Heart left ventricle (tissue), 16 donors: ENCODE results near the gene HIVEP2. TPM values are rescaled to one million over a fixed set of nuclear protein-coding genes. Genes with fewer than 3 reads are reported as not detected.
A peak's percentile ranks its signal among the peaks of the same experiment; 100 is the strongest.

Experiments
- ATAC-seq, 4 donors: fragments of 200-7000 bp; cut with Tn5 transposase; one replicate each; pipeline ENCODE4 v1.9.1; 2020 to 2022; ENCODE audit warnings: moderate library complexity in 4 of 4, mild to moderate bottlenecking in 3 of 4, moderate number of reproducible peaks in 1 of 4
- DNase-seq, 5 donors: peaks; one replicate each; pipeline ENCODE4 v3.0.0-alpha.2; 2020
- H3K27ac ChIP-seq, 12 donors: fragments of 200-600 bp; sonication (generic) in 4 of 12; one replicate each; pipeline versions ENCODE4 v1.5.0 to v1.8.0; 2016 to 2022; ENCODE audit warnings: mild to moderate bottlenecking in 2 of 12
- H3K27me3 ChIP-seq, 9 donors: fragments of 200-600 bp; sonication (generic) in 2 of 9; one replicate each; pipeline versions ENCODE4 v1.5.1 to v1.8.0; 2016 to 2022; ENCODE audit warnings: mild to moderate bottlenecking in 3 of 9
- H3K36me3 ChIP-seq, 9 donors: fragments of 200-600 bp; sonication (generic) in 2 of 9; one replicate each; pipeline versions ENCODE4 v1.5.0 to v1.8.0; 2018 to 2022; ENCODE audit warnings: mild to moderate bottlenecking in 2 of 9
- H3K4me1 ChIP-seq, 12 donors: fragments of 200-600 bp; sonication (generic) in 4 of 12; one replicate each; pipeline versions ENCODE4 v1.5.0 to v1.8.0; 2016 to 2022; ENCODE audit warnings: mild to moderate bottlenecking in 3 of 12
- H3K4me3 ChIP-seq, 12 donors: fragments of 200-600 bp; sonication (generic) in 4 of 12; one replicate each; pipeline versions ENCODE4 v1.5.0 to v1.8.0; 2017 to 2022; ENCODE audit warnings: mild to moderate bottlenecking in 9 of 12, moderate library complexity in 4 of 12
- H3K9me3 ChIP-seq, 12 donors: fragments of 200-600 bp; sonication (generic) in 4 of 12; one replicate each; pipeline versions ENCODE4 v1.5.0 to v1.8.0; 2016 to 2022; ENCODE audit warnings: mild to moderate bottlenecking in 1 of 12
- CTCF ChIP-seq, 12 donors: fragments of 200-600 bp; sonication (generic) in 4 of 12; IDR thresholded peaks; one replicate each; pipeline versions ENCODE4 v1.5.0 to v1.8.0; 2018 to 2022; ENCODE audit warnings: antibody characterized with exemption in 12 of 12, mild to moderate bottlenecking in 5 of 12
- POLR2A ChIP-seq, 2 donors: fragments of 450-650 bp; IDR thresholded peaks; one replicate each; pipeline ENCODE4 v1.6.1; 2017; ENCODE audit warnings: antibody characterized with exemption in 2 of 2, mild to moderate bottlenecking in 2 of 2, moderate library complexity in 2 of 2
- WGBS, 4 donors: extraction: QIAGEN DNeasy Blood & Tissue Kit in 2 of 4; methylation state at CpG; one replicate each; pipeline versions ENCODE4 v1.1.5 to v1.1.7; 2013 to 2018; 5-methylcytosine and 5-hydroxymethylcytosine counted together
- intact Hi-C, 10 donors: fragments of 100-400 bp; cut with DNase I; formaldehyde crosslinking; loops; one replicate each; pipeline versions ENCODE4 v1.11.1 to v1.14.2; 2022
- polyA plus RNA-seq, 2 donors: library from polyadenylated mRNA; stranded (reverse); fragments of 200-250 nt; gene quantifications; one replicate each; pipeline ENCODE4 v1.2.3, GENCODE V29; 2013
- total RNA-seq, 9 donors: library from RNA; depleted of rRNA in 2 of 9; stranded (reverse); fragments of >200 nt in 2 of 9; fragmentation: NEBNext Ultra II Directional in 3 of 9; extraction: Animal tissue kit (Norgen Biotek cat#: 25700) in 3 of 9; gene quantifications; one replicate each; pipeline versions ENCODE4 v1.1.0 to v1.2.4, GENCODE V29; 2016 to 2023
- donor health status: ischemic (EF 13 %, LVEDD 7.1; RV severe dilation, severe dysfunction).
- donor health status: healthy with polysubstance abuse.
- donor health status: DM: no; HTN: yes; CAD: no.
- donor health status: DM: no; HTN: no; CAD: no.
- donor health status: ischemic (EF 25% LVEDD 6.9; RV normal size, moderate dysfunction).
- donor health status: ischemic (EF 25% LVEDD 5.7; RV mildly dilated, moderate dysfunction).
- donor health status: healthy.
- donor health status: DM: yes; HTN: yes; CAD: no.
- donor health status: ischemic (EF 35%, LVEDD 5.7; RV mildly dilated, moderate dysfunction).
- donor health status: nonischemic (EF 11% LVEDD 7.7; RV severe dilation, severe dysfunction).
- donor health status: DM: yes; HTN: yes; CAD: no.
- donor health status: PGD.
- donor health status: ischemic (EF 29% LVEDD 5.4; RV normal size, mild dysfunction).
- donor health status: nonischemic (EF 23%, LVEDD 6.1; RV moderate dilation, normal function).

HIVEP2 gene
- total and polyA plus RNA-seq, 11 donors: 2.7 to 31.2 (median 20.4) TPM

GRCh38 chr6:142946181-142946923 lies 1.4 kb upstream of the HIVEP2 start:
- peak overlapping the region; percentile 72 to 99 (median 93) for H3K4me3 ChIP-seq
- ATAC-seq: peak; percentile 85 to 90 (median 88)
- no peaks in the 10 kb centered on the region for H3K9me3 ChIP-seq
- peak; percentile 98 to 100 (median 99) for DNase-seq
- TF ChIP-seq CTCF (IDR thresholded peaks at IDR 0.05) (no peak), POLR2A (IDR thresholded peaks at IDR 0.05) (peak in 1 of 2 donors; percentile 94)
- intact Hi-C loops: loop anchor here (2.0 to 10.0 kb wide), 22 partner anchors 20 to 276 kb away; partner anchors contain the start of gene AIG1 (in 3 of the 10)
- H3K4me1 ChIP-seq: peaks cover 0 to 42% (median 15%) of the 10 kb centered on the region in 12 donors
- H3K27me3 ChIP-seq: no peaks in the 10 kb centered on the region
- WGBS, 4 donors: 0 to 1% (median 1%) methylated on average over 30 to 62 of the region's 62 CpGs
- H3K36me3 ChIP-seq: no peaks in the 10 kb centered on the region
- peak overlapping the region; percentile 94 to 100 (median 99) for H3K27ac ChIP-seq

- DNase-seq (peak in 4 of 5 donors; percentile 58 to 72 (median 65)), ATAC-seq (peak in 2 of 4 donors; percentile 7 to 18)
- intact Hi-C loops: loop anchor here (2.0 to 10.0 kb wide), 22 partner anchors 19 to 277 kb away; partner anchors contain the start of gene AIG1 (in 3 of the 10)
- WGBS, 4 donors: 0 to 1% (median 0%) methylated on average over 27 to 75 of the region's 75 CpGs
- H3K27me3 ChIP-seq: no peaks in the 10 kb centered on the region
- H3K27ac ChIP-seq: peak overlapping the region; percentile 94 to 100 (median 99)
- H3K9me3 ChIP-seq: no peaks in the 10 kb centered on the region
- H3K36me3 ChIP-seq: no peaks in the 10 kb centered on the region
- H3K4me3 ChIP-seq: peak overlapping the region; percentile 72 to 99 (median 93)
- H3K4me1 ChIP-seq: peaks cover 0 to 49% (median 16%) of the 10 kb centered on the region in 12 donors
- TF ChIP-seq POLR2A (IDR thresholded peaks at IDR 0.05) (no peak), CTCF (IDR thresholded peaks at IDR 0.05) (no peak)
These were observed 637 bp upstream of the HIVEP2 start for GRCh38 chr6:142945446-142946180.

- no peaks in the 10 kb centered on the region for H3K36me3 ChIP-seq
- peak; percentile 62 to 74 (median 68) for ATAC-seq
- DNase-seq: peak; percentile 90 to 94 (median 93)
- TF ChIP-seq CTCF (IDR thresholded peaks at IDR 0.05) (no peak), POLR2A (IDR thresholded peaks at IDR 0.05) (peak in 1 of 2 donors; percentile 65)
- peaks cover 0 to 61% (median 17%) of the 10 kb centered on the region in 12 donors for H3K4me1 ChIP-seq
- peak overlapping the region; percentile 25 to 99 (median 93) for H3K4me3 ChIP-seq
- H3K27me3 ChIP-seq: no peaks in the 10 kb centered on the region
- H3K27ac ChIP-seq: peak overlapping the region; percentile 94 to 100 (median 99)
- H3K9me3 ChIP-seq: no peaks in the 10 kb centered on the region
- WGBS, 4 donors: 0 to 2% (median 1%) methylated on average over 46 to 54 of the region's 54 CpGs
- intact Hi-C loops: loop anchor here (2.0 to 10.0 kb wide), 17 partner anchors 18 to 278 kb away; partner anchors contain the start of gene AIG1 (in 1 of the 10)
These were observed 590 bp downstream of the HIVEP2 start for GRCh38 chr6:142944124-142945048.
